Effector memory CD4-positive, alpha-beta T cell (primary cell): ENCODE data around the gene SLC39A9.
"Not testable (repeated sequence)": the region's sequence is repeated elsewhere in the genome, so short reads cannot be mapped to it uniquely, and the experiment has no call there.

Experiments used
- DNase-seq, 3 donors: peaks; one replicate each; pipeline ENCODE4 v3.0.0-alpha.2; 2020
- H3K27ac ChIP-seq: 2 replicates; pipeline ENCODE4 v1.7.0; 2013; ENCODE audit warnings: mild to moderate bottlenecking, low read length, moderate library complexity; ENCODE audit not compliant: insufficient read depth, poor library complexity, severe bottlenecking
- H3K27me3 ChIP-seq: replicated peaks from 2 replicates; pipeline ENCODE4 v1.7.0; 2013; ENCODE audit warnings: mild to moderate bottlenecking, low read length; ENCODE audit not compliant: insufficient read depth, control insufficient read depth, poor library complexity, severe bottlenecking
- H3K36me3 ChIP-seq: 2 replicates; pipeline ENCODE4 v1.7.0; 2013; ENCODE audit warnings: mild to moderate bottlenecking, low read length, moderate library complexity; ENCODE audit not compliant: control insufficient read depth, insufficient read depth
- H3K4me1 ChIP-seq: 2 replicates; pipeline ENCODE4 v1.7.0; 2013; ENCODE audit warnings: low read length, mild to moderate bottlenecking; ENCODE audit not compliant: control insufficient read depth, insufficient read depth, poor library complexity, severe bottlenecking
- H3K4me3 ChIP-seq: 2 replicates; pipeline ENCODE4 v1.7.0; 2013; ENCODE audit warnings: low read length, low read depth, mild to moderate bottlenecking; ENCODE audit not compliant: insufficient read depth, poor library complexity, severe bottlenecking
- H3K9me3 ChIP-seq: 2 replicates; pipeline ENCODE4 v1.7.0; 2013; ENCODE audit warnings: mild to moderate bottlenecking, low read length, moderate library complexity; ENCODE audit not compliant: control insufficient read depth

The SLC39A9 gene

DNA sequence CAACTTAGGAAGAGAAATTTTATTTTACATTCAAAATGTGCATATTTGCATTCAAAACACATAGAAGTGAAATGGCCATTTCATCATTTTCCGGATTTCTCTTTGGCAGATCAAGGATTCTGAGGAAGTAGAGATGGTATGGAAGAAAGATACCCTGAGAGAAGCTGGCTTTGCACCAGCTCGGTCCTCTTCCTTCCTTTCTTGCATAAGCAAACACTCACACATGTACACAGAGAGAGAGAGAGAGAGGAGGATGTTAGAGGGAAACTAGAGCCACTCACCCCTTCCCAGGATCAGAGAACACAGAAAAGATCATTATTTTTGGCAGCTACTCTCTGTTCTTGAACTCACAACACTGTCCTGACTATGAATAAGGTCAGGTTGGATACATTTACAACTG is 70.5 kb downstream of the SLC39A9 start:
- H3K36me3 ChIP-seq = no peaks in the 10 kb centered on the region
- no peak for DNase-seq
- no peak overlapping the region for H3K4me3 ChIP-seq
- H3K27ac ChIP-seq = no peak overlapping the region
- no peaks in the 10 kb centered on the region for H3K4me1 ChIP-seq
- H3K27me3 ChIP-seq = no peaks in the 10 kb centered on the region
- H3K9me3 ChIP-seq = no peaks in the 10 kb centered on the region

DNA sequence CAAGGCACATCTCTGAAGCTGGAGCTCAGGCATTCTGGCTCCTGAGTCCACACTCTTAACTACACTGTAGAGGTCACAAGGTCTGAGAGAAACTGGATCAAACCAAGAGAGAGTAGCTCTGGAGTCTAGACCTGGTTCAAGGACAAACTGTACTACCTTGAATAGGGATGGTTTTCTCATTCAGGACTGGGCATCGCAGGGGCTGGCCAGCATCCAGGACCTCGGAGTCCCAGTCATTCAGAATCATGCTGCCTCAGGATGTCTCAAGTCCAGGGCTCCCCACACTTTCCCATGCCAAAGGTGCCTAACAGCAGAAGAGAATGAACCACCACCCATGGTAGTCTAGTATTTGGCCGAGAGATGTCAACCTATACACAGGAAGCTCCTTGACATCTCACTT is 72.9 kb downstream of the SLC39A9 start:
- Histone ChIP-seq H3K27ac (no peak overlapping the region), H3K4me3 (no peak overlapping the region), H3K27me3 (no peaks in the 10 kb centered on the region), H3K9me3 (no peaks in the 10 kb centered on the region), H3K4me1 (no peaks in the 10 kb centered on the region), H3K36me3 (no peaks in the 10 kb centered on the region)
- no peak for DNase-seq

DNA sequence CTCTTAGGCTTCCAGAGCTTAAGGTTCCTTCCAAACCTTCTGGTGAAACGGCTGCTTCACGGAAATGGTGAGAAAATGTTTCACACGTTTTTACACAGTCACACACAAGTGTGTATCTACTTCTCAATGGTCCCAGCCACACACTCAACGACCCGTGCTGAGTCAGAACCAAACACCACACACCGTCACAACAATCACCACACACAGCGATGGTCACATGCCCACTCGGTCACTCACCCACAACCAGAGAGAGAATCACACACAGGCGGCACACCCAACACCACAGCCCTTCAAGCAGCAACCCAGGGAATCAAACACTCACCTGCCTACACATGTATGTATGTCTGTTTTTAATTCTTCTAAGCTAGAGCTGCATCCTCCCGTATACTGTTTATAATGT is 73.4 kb downstream of the SLC39A9 start:
- Histone ChIP-seq H3K27me3 (no peaks in the 10 kb centered on the region), H3K9me3 (no peaks in the 10 kb centered on the region), H3K36me3 (no peaks in the 10 kb centered on the region), H3K4me1 (no peaks in the 10 kb centered on the region), H3K4me3 (no peak overlapping the region), H3K27ac (no peak overlapping the region)
- DNase-seq = no peak

DNA sequence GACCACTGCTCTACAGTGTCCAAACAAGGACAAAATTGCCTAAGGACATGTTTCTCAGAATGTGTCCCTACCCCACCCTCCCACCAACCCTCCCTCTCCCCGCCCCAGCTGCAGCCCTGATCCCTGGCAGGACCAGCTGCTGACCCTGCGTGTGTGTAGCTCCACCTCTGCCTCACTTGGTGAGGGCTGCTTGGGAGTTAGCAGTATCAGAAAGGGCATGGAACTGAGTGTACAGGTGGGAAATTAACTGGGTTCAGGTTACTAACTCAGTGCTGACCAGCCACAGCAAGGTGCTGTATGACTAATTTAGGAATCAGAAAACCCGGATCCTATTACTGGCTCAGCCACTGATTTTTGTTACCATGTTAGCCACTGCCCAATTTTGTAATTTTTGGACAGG is 74.8 kb downstream of the SLC39A9 start:
- no peak overlapping the region for H3K4me3 ChIP-seq
- H3K9me3 ChIP-seq = no peaks in the 10 kb centered on the region
- DNase-seq = no peak
- H3K27me3 ChIP-seq = no peaks in the 10 kb centered on the region
- H3K27ac ChIP-seq = no peak overlapping the region
- no peaks in the 10 kb centered on the region for H3K36me3 ChIP-seq
- no peaks in the 10 kb centered on the region for H3K4me1 ChIP-seq

DNA sequence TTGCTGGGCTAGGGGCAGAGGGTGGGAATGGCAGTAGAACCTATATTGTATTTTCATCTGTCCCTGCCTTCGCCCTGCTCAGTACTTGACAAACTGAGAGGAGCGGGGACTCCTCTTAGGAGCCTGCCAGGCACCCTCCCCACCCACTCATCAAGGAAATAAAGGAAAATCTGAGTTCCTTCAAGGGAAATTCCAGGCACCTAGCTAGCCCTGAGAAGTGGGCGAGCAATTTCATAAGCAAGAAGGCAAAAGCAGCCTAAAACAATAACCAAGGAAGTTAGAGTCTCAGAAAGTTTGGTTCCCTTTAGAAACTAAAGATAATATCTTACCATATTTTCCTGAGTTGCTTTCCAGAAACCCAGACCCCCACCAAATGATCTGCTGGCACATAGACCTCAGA is 75.5 kb downstream of the SLC39A9 start:
- Histone ChIP-seq H3K9me3 (no peaks in the 10 kb centered on the region), H3K36me3 (no peaks in the 10 kb centered on the region), H3K27me3 (no peaks in the 10 kb centered on the region), H3K4me3 (no peak overlapping the region), H3K4me1 (no peaks in the 10 kb centered on the region), H3K27ac (no peak overlapping the region)
- no peak for DNase-seq

DNA sequence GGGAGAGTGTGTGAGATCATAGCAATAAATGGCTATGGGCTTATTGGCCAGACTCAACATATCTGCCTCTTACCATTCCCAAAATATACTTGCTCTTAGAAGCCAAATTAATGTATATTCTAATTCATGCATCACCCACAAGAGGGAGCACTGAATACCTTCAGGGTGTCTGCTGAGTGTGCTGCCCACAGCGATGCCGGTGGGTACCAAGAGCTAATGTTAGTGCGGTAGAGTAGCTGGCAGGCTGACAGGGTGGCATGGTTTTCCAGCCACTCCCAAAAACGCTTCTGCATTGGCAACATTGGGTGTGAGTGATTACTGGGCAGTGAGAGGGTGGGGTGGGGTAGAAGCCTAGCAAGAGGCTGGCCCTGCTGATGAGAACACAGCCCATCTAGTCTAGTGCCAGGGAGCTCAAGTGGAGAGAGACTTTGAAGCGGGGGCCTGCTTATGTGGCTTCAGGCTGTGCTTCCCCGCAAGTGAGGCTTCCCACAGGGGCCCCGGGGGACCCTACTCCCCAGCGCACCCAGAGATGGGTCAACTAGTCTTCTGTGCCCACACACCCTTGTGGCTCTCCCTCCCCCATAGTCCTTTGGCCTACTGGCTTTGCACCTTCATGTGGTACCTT is 76.8 kb downstream of the SLC39A9 start:
- H3K4me3 ChIP-seq = no peak overlapping the region
- no peak for DNase-seq
- no peaks in the 10 kb centered on the region for H3K9me3 ChIP-seq
- H3K27me3 ChIP-seq = no peaks in the 10 kb centered on the region
- no peak overlapping the region for H3K27ac ChIP-seq
- no peaks in the 10 kb centered on the region for H3K4me1 ChIP-seq
- no peaks in the 10 kb centered on the region for H3K36me3 ChIP-seq

DNA sequence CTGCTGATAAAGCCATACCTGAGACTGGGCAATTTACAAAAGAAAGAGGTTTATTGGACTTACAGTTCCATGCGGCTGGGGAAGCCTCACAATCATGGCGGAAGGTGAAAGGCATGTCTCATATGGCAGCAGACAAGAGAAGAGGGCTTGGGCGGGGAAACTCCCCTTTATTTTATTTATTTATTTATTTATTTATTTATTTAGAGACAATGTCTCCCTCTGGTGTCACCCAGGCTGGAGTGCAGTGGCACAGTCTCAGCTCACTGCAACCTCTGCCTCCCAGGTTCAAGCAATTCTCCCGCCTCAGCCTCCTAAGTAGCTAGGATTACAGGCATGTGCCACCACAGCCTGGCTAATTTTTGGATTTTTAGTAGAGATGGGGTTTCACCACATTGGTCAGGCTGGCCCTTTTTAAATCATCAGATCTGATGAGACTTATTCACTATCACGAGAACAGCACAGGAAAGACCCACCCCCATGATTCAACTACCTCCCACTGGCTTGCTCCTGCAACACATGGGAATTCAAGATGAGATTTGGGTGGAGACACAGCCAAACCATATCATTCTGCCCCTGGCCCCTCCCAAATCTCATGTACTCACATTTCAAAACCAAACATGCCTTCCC is 78.4 kb downstream of the SLC39A9 start:
- H3K36me3 ChIP-seq = not testable (repeated sequence)

DNA sequence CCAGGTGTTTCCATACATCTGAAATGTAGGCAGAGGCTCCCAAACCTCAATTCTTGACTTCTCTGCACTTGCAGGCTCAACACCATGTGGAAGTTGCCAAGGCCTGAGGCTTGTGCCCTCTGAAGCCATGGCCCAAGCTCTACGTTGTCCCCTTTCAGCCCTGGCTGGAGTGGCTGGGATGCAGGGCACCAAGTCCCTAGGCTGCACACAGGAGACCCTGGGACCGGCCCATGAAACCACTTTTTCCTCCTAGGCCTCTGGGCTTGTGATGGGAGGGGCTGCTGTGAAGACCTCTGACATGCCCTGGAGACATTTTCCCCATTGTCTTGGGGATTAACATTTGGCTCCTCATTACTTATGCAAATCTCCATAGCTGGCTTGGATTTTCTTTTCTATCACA is 79.6 kb downstream of the SLC39A9 start:
- H3K27me3 ChIP-seq, H3K4me3 ChIP-seq, H3K9me3 ChIP-seq, DNase-seq, H3K36me3 ChIP-seq, H3K4me1 ChIP-seq, H3K27ac ChIP-seq: not testable (repeated sequence)

More for the DNA sequence above, 78.4 kb downstream of the SLC39A9 start:
- H3K27ac ChIP-seq, H3K9me3 ChIP-seq, H3K4me3 ChIP-seq, H3K27me3 ChIP-seq, H3K4me1 ChIP-seq, DNase-seq: not testable (repeated sequence)

DNA sequence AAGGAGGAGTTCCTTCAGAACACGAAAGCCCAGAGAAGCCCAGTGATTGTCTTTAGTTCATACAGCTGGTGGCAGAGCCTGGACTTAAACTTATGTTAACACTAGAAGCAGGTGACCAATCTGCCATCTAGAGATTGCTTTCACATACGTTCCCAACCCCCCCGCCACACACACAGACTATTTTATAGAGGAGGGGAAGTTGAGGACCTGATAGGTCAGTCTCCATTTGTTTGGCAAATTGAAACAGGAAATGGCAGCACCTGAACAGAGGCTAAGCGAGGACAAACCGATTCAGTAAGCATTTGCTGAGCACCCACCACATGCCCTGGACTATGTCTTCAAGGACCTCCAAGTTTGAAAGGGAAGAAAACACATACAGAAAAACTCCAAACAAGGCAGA is 81.2 kb downstream of the SLC39A9 start:
- DNase-seq = no peak
- no peak overlapping the region for H3K4me3 ChIP-seq
- H3K27ac ChIP-seq = no peak overlapping the region
- H3K36me3 ChIP-seq = no peaks in the 10 kb centered on the region
- H3K9me3 ChIP-seq = no peaks in the 10 kb centered on the region
- H3K27me3 ChIP-seq = peaks cover 6% of the 10 kb centered on the region
- H3K4me1 ChIP-seq = peaks cover 4% of the 10 kb centered on the region

DNA sequence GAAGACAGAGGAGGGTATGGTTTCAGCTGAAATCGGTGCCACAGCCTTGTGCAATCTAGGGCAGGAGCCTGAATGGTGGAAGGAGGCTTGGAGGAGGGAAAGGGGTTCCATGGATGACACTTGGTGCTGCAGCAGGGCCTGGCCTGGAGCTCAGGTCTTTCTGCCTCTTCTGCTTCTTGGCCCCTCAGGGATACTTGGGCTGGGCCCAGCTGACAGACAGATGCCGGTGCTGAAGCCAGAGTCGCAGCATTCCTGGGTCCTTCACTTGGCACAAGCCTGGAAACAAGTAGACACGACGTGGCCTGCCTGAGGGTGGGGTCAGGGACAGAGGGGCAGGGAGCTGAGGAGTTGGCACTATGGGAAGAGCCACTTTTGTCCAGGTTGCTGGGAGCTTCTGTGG is 81.6 kb downstream of the SLC39A9 start:
- Histone ChIP-seq H3K27me3 (peaks cover 6% of the 10 kb centered on the region), H3K27ac (no peak overlapping the region), H3K9me3 (no peaks in the 10 kb centered on the region), H3K36me3 (no peaks in the 10 kb centered on the region), H3K4me3 (no peak overlapping the region), H3K4me1 (peaks cover 4% of the 10 kb centered on the region)
- no peak for DNase-seq
